NCI-H524 (cell line): Measurements from ENCODE around the gene PUS7.
"Not testable (repeated sequence)": the region's sequence is repeated elsewhere in the genome, so short reads cannot be mapped to it uniquely, and the experiment has no call there.

Source experiments
- DNase-seq, 2 experiments: peaks; one replicate each; lab custom pipeline; 2025; lab: John Stamatoyannopoulos, UW

PUS7 gene, protein sequence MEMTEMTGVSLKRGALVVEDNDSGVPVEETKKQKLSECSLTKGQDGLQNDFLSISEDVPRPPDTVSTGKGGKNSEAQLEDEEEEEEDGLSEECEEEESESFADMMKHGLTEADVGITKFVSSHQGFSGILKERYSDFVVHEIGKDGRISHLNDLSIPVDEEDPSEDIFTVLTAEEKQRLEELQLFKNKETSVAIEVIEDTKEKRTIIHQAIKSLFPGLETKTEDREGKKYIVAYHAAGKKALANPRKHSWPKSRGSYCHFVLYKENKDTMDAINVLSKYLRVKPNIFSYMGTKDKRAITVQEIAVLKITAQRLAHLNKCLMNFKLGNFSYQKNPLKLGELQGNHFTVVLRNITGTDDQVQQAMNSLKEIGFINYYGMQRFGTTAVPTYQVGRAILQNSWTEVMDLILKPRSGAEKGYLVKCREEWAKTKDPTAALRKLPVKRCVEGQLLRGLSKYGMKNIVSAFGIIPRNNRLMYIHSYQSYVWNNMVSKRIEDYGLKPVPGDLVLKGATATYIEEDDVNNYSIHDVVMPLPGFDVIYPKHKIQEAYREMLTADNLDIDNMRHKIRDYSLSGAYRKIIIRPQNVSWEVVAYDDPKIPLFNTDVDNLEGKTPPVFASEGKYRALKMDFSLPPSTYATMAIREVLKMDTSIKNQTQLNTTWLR

GRCh38 chr7:105521717-105522463, at the start of gene PUS7:
Gene PUS7 (minus strand): TSS chr7:105522271. CDS start chr7:105508512, 13,759 bp downstream.
- DNase-seq, result peak; percentile 71 to 88

GRCh38 chr7:105567821-105568220, 45.8 kb upstream of the PUS7 start:
- no peak for DNase-seq

GRCh38 chr7:105567024-105567423, 45.0 kb upstream of the PUS7 start:
- no peak for DNase-seq

GRCh38 chr7:105565190-105565589, 43.1 kb upstream of the PUS7 start:
- DNase-seq, result no peak

DNA sequence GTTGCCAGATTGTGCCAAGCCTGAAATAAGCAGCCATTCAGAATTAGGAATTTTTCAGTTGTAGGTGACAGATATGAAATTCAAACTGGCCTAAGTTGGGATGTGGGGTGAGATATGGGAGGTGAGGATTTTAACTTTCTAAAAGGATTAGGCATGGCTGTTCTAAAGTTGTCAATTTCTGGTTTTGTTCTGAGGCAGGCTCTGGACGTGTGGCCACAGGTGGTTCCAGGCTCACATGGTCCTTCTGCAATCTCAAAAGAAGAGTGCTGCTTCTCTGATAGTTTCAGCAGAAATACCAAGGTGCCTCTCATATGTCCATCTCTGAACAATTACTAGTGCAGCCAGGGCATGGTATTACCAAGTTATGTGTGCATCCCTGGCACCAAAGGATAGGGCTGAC, 37.9 kb upstream of the PUS7 start:
- no peak for DNase-seq

GRCh38 chr7:105538339-105538738, 16.3 kb upstream of the PUS7 start:
- no peak for DNase-seq

- peak in 1 of 2 experiments; percentile 16 for DNase-seq
These were observed 10.8 kb upstream of the PUS7 start for GRCh38 chr7:105532709-105533460.

DNA sequence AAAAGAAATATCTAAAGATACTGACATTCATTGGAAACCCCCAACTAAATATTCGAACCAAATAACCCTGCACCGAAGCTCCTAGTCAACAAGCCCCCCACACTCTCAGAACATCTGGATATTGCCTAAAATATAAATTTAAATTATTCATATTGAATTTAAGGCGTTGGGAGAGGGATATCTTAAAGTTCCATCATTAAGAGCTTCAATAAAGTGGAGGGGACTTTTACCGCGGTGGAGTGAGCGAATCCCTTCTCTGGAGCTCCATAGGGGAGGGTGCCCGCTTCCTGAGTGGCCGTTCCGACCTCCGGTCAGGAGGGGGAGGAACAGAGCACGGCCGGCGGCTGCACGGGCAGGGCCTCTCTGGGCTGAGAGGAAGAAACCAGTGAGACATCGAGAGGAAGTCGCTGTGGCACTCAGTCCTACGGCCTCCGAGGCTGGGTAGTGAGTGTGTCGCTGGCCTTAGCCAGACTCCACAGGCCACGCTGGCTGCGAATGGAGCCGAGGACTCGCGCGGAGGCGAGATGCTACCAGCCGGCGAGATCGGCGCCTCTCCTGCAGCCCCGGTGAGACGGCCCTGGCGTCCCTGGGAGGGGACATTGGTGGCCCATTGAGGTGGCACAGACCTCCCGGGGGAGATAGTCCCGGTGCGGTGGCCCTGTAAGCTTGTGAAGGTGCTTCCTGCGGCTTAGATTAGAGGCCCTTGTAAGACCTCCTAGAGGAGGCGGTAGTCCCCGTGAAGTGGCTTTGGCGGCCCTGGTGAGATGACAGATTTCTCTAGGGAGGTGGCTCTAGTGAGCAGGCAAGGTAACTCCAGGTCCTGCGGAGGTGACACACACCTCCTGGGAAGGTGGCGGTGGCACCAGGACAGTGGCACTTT, 10.0 kb upstream of the PUS7 start, which contains the start of gene RINT1:
TSS of gene RINT1 (plus strand) at position 410 of the 880 bp plus-strand sequence. CDS start at position 525, 115 bp downstream.
- peak; percentile 64 to 88 for DNase-seq

DNA sequence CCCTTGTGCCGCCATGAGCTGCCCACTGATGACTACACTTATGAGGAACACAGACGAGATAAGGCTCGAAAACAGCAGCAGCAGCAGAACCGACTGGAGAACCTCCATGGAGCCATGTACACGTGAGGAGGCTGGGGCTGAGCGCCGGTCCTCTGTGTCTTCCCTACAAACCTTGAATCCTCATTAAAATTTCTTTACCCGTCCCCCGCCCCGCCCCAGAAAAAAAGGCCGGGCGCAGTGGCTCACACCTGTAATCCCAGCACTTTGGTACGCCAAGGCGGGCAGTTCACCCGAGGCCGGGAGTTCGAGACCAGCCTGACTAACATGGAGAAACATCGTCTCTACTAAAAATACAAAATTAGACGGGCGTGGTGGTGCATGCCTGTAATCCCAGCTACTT, 8.5 kb upstream of the PUS7 start:
- DNase-seq, result no peak

- no peak for DNase-seq
These were observed 8.1 kb upstream of the PUS7 start for GRCh38 chr7:105530126-105530525.

DNA sequence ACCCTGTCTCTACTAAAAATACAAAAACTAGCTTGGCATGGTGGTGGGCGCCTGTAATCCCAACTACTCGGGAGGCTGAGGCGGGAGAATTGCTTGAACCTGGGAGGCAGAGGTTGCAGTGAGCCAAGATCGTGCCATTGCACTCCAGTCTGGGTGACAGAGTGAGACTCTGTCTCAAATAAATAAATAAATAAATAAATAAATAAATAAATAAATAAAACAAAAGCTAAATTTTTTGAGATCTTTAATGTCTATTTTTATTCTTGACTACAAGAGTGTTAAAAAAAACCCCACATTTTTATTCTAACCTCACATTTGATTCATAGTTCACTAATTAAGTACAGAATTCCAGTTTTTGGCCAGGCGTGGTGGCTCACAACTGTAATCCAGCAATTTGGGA, 5.7 kb upstream of the PUS7 start:
- not testable (repeated sequence) for DNase-seq

DNA sequence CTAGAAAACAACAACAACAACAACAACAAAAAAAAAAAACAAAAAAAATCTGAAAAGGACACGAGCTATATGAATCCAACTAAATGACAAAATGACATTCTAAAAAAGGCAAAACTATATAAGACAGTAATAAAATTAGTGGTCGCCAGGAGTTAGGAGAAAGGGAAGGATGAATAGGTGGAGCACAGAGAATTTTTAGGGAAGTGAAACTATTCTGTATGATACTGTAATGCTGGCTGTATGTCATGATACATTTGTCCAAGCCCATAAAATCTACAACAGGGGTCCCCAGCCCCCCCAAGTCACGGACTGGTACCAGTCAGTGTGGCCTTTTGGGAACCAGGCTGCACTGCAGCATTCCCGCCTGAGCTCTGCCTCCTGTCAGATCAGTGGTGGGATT, 2.8 kb upstream of the PUS7 start:
- no peak for DNase-seq

- DNase-seq, result not testable (repeated sequence)
These were observed 2.4 kb upstream of the PUS7 start for GRCh38 chr7:105524423-105524822.

- peak; percentile 29 to 65 for DNase-seq
These were observed 899 bp downstream of the PUS7 start for GRCh38 chr7:105521027-105521716.

DNA sequence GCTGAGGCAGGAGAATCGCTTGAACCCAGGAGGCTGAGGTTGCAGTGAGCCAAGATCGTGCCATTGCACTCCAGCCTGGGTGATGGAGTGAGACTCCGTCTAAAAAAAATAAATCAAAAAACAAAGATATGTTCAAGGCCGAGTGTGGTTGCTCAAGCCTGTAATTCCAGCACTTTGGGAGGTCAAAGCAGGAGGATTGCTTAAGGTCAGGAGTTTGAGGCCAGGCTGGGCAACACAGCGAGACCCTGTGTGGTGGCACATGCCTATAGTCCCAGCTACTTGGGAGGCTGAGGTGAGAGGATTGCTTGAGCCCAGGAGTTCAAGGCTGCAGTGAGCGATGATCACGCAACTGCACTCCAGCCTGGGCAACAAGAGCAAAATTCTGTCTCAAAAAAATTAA, 1.5 kb downstream of the PUS7 start:
- DNase-seq, result not testable (repeated sequence)

DNA sequence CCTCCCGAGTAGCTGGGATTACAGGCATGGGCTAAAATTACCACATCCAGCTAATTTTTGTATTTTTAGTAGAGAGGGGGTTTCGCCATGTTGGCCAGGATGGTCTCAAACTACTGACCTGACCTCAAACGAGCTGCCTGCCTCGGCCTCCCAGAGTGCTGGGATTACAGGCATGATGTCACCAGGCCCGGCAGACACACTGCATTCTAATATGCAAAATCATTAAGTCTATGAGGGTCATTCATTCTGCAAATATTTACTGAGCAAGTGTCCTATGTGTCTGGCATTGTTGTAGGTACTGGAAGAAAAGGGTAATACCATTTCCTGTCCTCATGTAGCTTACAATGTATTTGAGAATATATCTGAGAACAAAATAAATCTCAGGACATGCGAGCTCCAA, 2.7 kb downstream of the PUS7 start:
- DNase-seq, result no peak

DNA sequence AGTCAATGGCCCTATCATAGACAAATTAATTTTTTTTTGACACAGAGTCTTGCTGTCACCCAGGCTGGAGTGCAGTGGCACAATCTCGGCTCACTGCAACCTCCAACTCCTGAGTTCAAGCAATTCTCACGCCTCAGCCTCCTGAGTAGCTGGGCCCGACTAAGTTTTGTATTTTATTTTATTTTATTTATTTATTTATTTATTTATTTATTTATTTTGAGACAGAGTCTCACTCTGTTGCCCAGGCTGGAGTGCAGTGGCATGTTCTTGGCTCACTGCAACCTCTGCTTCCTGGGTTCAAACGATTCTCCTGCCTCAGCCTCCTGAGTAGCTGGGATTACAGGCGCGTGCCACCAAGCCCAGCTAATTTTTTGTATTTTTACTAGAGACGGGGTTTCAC, 6.5 kb downstream of the PUS7 start:
- not testable (repeated sequence) for DNase-seq

DNA sequence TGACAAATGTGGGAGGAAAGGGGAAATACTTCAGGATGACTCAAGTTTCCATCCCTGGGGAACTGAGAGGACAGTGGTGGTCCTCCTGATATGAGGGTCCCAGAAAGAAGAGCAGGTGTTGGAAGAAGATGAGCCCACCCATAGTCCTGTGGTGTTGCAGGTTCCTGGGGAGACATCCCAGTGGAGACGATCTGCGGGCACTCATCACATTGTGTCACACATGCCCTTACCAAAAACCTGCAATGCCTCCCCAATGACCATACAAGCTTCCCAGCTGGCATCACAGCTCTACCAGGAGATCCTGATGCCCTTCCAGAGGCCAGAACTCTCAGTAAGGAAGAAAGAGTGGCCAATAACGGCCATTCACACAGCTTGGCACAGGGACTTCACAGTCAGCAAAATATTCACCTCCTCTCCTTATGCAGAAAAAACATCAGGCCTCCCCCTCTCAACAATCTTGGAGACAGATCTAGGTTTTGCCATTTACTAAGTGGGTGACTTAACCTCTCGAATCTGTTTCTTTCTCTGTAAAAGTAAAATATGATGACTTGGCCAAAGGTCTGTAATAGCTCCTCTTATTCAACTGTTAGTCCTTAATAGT, 9.0 kb downstream of the PUS7 start:
- DNase-seq, result no peak

DNA sequence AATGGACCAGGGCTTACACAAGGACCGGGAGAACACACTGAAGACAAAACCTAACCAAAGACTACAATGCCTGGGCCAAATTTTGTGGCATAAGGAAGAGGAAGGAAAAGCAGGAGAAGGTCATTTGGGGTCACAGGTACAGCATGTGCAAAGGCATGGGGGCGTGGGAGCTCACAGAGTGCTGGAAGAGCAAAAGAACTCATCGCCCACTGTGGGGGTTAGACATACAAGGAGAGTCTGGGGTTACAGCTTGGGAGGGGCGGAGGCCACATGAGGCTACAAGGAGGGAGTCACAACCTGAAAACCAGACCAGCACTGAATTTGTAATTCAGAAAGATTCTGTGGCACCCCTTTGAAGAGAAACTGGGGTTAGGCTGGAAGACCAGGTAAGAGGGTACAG, 9.7 kb downstream of the PUS7 start:
- DNase-seq, result no peak

GRCh38 chr7:105502173-105502572, 19.9 kb downstream of the PUS7 start:
- DNase-seq, result no peak
